Tibial nerve (tissue), 4 donors: Measurements from ENCODE around the gene AP1G2. TPM values are rescaled to one million over a fixed set of nuclear protein-coding genes. Genes with fewer than 3 reads are reported as not detected.

Experiments used
- DNase-seq, 2 donors: peaks; one replicate each; pipeline ENCODE4 v3.0.0-alpha.2; 2019; ENCODE audit warnings: low spot score in 2 of 2
- H3K27ac ChIP-seq, 4 donors: fragments of 200-600 bp; sonication (generic) in 3 of 4; one replicate each; pipeline ENCODE4 v1.5.1; 2017 to 2019; ENCODE audit warnings: mild to moderate bottlenecking in 1 of 4
- H3K27me3 ChIP-seq, 2 donors: fragments of 200-600 bp; sonication (generic) in 1 of 2; one replicate each; pipeline versions ENCODE4 v1.5.1 to v1.6.0; 2017 to 2019
- H3K36me3 ChIP-seq, 3 donors: fragments of 200-600 bp; sonication (generic); one replicate each; pipeline ENCODE4 v1.5.1; 2018 to 2019
- H3K4me1 ChIP-seq, 4 donors: fragments of 200-600 bp; sonication (generic) in 3 of 4; one replicate each; pipeline ENCODE4 v1.5.1; 2017 to 2019
- H3K4me3 ChIP-seq, 4 donors: fragments of 200-600 bp; sonication (generic) in 3 of 4; one replicate each; pipeline ENCODE4 v1.5.1; 2017 to 2019; ENCODE audit warnings: mild to moderate bottlenecking in 1 of 4, moderate library complexity in 1 of 4
- H3K9me3 ChIP-seq, 4 donors: fragments of 200-600 bp; sonication (generic) in 3 of 4; one replicate each; pipeline ENCODE4 v1.5.1; 2017 to 2019
- EP300 ChIP-seq, 2 donors: sonication (generic); formaldehyde crosslinking; IDR thresholded peaks; one replicate each; pipeline ENCODE4 v1.6.1; 2017; ENCODE audit warnings: antibody characterized with exemption in 2 of 2, mild to moderate bottlenecking in 1 of 2
- POLR2A ChIP-seq, 2 donors: fragments of 450-650 bp; IDR thresholded peaks; one replicate each; pipeline ENCODE4 v1.6.1; 2017; ENCODE audit warnings: antibody characterized with exemption in 2 of 2, mild to moderate bottlenecking in 2 of 2, moderate library complexity in 2 of 2
- WGBS, 2 donors: methylation state at CpG; one replicate each; pipeline ENCODE4 v1.1.5; 2018; 5-methylcytosine and 5-hydroxymethylcytosine counted together
- total RNA-seq, 4 donors: library from RNA; depleted of rRNA; stranded (reverse); fragments of >200 nt; gene quantifications; one replicate each; pipeline ENCODE4 v1.1.0, GENCODE V29; 2016
- TF ChIP-seq, protein P1 (sequence below), 5 experiments: fragments of 200-600 bp in 3 of 5; fragments of 450-650 bp in 2 of 5; sonication (generic) in 3 of 5; IDR thresholded peaks; one replicate each; pipeline ENCODE4 v1.5.1; 2016 to 2019; ENCODE audit warnings: antibody characterized with exemption in 5 of 5, mild to moderate bottlenecking in 3 of 5, moderate library complexity in 2 of 5

Gene AP1G2
- total RNA-seq, 4 donors from 2014 or later = 30.2 to 76.8 (median 52.0) TPM

GRCh38 chr14:23569443-23570151, 2.0 kb upstream of the AP1G2 start:
- DNase-seq = no peak
- Histone ChIP-seq H3K27me3 (peaks cover 0 to 39% of the 10 kb centered on the region in 2 donors), H3K9me3 (no peaks in the 10 kb centered on the region), H3K4me1 (peaks cover 0 to 15% (median 5%) of the 10 kb centered on the region in 4 donors), H3K27ac (no peak overlapping the region), H3K36me3 (no peaks in the 10 kb centered on the region), H3K4me3 (no peak overlapping the region)
- no peak for TF ChIP-seq EP300 (IDR thresholded peaks at IDR 0.05)
- TF ChIP-seq, protein P1, sequence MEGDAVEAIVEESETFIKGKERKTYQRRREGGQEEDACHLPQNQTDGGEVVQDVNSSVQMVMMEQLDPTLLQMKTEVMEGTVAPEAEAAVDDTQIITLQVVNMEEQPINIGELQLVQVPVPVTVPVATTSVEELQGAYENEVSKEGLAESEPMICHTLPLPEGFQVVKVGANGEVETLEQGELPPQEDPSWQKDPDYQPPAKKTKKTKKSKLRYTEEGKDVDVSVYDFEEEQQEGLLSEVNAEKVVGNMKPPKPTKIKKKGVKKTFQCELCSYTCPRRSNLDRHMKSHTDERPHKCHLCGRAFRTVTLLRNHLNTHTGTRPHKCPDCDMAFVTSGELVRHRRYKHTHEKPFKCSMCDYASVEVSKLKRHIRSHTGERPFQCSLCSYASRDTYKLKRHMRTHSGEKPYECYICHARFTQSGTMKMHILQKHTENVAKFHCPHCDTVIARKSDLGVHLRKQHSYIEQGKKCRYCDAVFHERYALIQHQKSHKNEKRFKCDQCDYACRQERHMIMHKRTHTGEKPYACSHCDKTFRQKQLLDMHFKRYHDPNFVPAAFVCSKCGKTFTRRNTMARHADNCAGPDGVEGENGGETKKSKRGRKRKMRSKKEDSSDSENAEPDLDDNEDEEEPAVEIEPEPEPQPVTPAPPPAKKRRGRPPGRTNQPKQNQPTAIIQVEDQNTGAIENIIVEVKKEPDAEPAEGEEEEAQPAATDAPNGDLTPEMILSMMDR (IDR thresholded peaks at IDR 0.05) = no peak
- no peak for TF ChIP-seq POLR2A (IDR thresholded peaks at IDR 0.05)
- 57 to 58% methylated on average over 7 of the region's 7 CpGs for WGBS, 2 donors

DNA sequence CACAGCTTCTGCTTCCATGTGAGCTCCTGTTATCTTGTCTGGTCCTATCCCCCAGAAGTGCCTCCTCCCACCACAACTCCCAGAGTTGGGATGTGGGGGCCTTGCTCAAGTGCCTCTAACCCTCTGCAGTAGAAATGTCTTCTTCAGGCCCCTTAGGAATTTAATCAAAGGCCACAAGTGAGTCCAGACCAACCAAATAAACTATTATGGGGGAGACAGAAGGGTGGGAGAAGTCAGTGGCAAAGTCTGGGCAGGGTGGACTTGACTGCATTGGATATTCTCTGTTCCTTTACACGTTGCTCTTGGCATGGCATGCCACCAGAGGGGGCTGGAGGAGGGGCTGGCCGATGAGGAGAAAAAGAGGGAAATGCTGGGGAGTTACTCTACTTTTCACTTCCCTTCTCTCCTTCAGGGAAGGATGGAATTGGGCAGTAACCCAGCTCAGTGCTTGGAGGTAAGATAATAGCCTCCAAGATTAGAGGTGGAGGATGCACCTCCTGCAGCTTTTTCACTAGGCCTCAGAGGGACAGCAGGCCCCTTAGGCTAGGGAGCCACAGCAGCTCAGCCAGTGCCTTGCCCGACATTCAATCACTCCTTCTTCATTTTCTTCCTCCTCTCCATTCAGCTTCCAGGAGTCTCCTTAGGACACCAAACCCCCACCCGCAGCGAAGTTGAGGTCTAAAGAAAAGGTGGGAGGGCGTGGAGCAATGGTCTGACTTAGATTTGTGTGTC, 1.2 kb upstream of the AP1G2 start:
- Histone ChIP-seq H3K4me3 (no peak overlapping the region), H3K27me3 (peaks cover 0 to 31% of the 10 kb centered on the region in 2 donors), H3K36me3 (peaks cover 0 to 5% (median 0%) of the 10 kb centered on the region in 3 donors), H3K27ac (no peak overlapping the region), H3K4me1 (peaks cover 0 to 15% (median 5%) of the 10 kb centered on the region in 4 donors), H3K9me3 (no peaks in the 10 kb centered on the region)
- no peak for TF ChIP-seq POLR2A (IDR thresholded peaks at IDR 0.05)
- no peak for DNase-seq
- WGBS, 2 donors = 54% methylated on average over 6 of the region's 6 CpGs

DNA sequence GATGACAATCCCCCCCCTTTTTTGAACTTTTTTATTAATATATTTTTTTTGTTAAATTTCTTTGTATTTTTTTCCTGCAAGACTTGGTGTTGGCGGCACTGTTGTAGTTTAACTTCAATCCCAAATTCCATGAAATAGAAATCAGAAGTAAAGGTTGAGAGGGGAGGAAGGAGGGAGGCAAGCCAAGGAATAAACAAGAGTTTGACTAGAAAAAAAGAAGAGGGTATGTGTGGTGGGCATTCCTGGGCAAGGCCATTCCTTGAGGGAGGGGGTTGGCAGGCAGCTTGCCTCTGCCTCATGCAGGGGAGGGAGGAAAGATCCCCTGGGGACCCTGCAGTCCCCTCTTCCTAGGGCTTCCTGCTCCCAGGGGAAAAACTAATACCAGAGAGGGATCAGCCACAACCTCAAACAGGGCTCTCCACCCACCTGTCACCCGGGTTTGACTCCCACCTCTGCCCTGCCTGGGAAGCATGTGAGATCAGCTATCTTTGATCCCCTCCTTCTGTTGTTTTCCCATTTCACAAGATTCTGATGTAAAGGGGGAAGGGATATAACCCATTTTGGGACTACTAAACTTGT, 519 bp upstream of the AP1G2 start:
- Histone ChIP-seq H3K36me3 (peaks cover 0 to 8% (median 0%) of the 10 kb centered on the region in 3 donors), H3K9me3 (no peaks in the 10 kb centered on the region), H3K27ac (peak overlapping the region in 2 of 4 donors; percentile 71 to 85), H3K4me3 (peak overlapping the region; percentile 57 to 71 (median 60)), H3K27me3 (peaks cover 0 to 24% of the 10 kb centered on the region in 2 donors), H3K4me1 (peaks cover 0 to 15% (median 5%) of the 10 kb centered on the region in 4 donors)
- no peak for DNase-seq
- TF ChIP-seq, protein P1 (IDR thresholded peaks at IDR 0.05) = no peak
- no peak for TF ChIP-seq POLR2A (IDR thresholded peaks at IDR 0.05)
- no peak for TF ChIP-seq EP300 (IDR thresholded peaks at IDR 0.05)
- 80 to 87% methylated on average over 2 of the region's 2 CpGs for WGBS, 2 donors

DNA sequence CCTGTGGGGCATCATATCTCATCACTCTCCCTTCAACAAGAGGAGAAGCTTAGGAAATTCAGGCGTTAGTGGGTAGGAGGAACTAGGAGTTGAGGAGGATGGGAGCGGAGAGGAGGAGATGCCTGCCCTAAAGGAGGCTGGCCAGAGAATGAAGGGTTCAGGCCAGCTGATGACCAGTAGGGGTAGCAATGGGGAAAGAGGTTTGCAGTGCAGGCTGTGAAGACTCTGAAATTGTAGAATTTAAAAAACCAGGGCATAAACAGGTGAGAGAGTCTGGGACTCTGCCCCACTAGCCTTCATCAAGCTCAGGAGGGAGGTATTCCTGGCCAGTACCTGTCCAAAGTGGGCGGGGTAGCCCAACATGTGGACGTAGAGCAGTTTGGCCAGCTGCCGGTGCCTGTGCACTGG, 809 bp downstream of the AP1G2 start:
- DNase-seq = no peak
- H3K4me3 ChIP-seq = peak overlapping the region; percentile 57 to 71 (median 60)
- no peaks in the 10 kb centered on the region for H3K9me3 ChIP-seq
- H3K4me1 ChIP-seq = peaks cover 0 to 15% (median 5%) of the 10 kb centered on the region in 4 donors
- peak overlapping the region in 2 of 4 donors; percentile 71 to 85 for H3K27ac ChIP-seq
- peaks cover 0 to 11% of the 10 kb centered on the region in 2 donors for H3K27me3 ChIP-seq
- no peak for TF ChIP-seq POLR2A (IDR thresholded peaks at IDR 0.05)
- no peak for TF ChIP-seq EP300 (IDR thresholded peaks at IDR 0.05)
- TF ChIP-seq, protein P1 (IDR thresholded peaks at IDR 0.05) = no peak
- H3K36me3 ChIP-seq = peaks cover 0 to 14% (median 0%) of the 10 kb centered on the region in 3 donors
- WGBS, 2 donors = 5 to 9% methylated on average over 5 of the region's 5 CpGs

DNA sequence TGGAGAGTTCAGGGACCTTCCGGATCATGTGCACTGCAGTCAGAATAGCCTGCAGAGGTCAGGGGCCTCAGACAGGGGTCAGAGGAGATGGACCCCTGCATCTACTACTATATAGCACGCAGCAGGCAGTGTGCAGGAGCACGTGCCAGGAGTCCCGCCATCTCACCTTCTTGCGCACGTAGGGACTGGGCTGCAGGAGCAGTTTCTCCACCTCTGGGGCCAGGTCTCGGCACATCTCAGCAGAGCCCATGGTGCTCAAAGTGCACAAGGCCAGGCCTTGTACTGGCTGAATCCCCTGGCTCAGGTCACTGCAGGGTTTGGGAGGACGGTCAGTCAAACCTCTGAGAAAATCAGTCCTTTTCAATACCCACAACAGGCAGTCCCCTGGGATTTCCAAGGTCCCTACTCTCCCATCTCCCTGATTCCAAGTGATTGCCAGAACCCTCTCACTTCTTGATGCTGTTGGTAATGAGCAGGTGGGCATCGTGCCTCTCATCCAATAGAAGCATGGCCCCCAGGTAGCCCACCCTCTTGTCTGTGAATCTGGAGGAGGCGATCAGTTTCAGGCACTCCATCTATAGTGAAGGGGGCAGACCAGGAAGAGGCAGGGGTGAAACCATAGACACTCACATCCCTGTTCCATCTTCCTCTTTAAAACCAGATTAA, 1.3 kb downstream of the AP1G2 start:
- Histone ChIP-seq H3K27me3 (peaks cover 0 to 7% of the 10 kb centered on the region in 2 donors), H3K27ac (peak overlapping the region in 1 of 4 donors; percentile 71), H3K9me3 (no peaks in the 10 kb centered on the region), H3K4me1 (peaks cover 0 to 15% (median 5%) of the 10 kb centered on the region in 4 donors), H3K4me3 (peak overlapping the region in 1 of 4 donors; percentile 57), H3K36me3 (peaks cover 0 to 19% (median 0%) of the 10 kb centered on the region in 3 donors)
- WGBS, 2 donors = 89 to 90% methylated on average over 10 of the region's 10 CpGs
- TF ChIP-seq EP300 (IDR thresholded peaks at IDR 0.05) = no peak
- TF ChIP-seq, protein P1 (IDR thresholded peaks at IDR 0.05) = no peak
- TF ChIP-seq POLR2A (IDR thresholded peaks at IDR 0.05) = no peak
- no peak for DNase-seq
